ENCODE measurements around the gene TLNRD1. TPM values are rescaled to one million over a fixed set of nuclear protein-coding genes. Genes with fewer than 3 reads are reported as not detected.

TLNRD1 gene
- total RNA-seq, 1 experiment from 2014 or later: 24.3 TPM

DNA sequence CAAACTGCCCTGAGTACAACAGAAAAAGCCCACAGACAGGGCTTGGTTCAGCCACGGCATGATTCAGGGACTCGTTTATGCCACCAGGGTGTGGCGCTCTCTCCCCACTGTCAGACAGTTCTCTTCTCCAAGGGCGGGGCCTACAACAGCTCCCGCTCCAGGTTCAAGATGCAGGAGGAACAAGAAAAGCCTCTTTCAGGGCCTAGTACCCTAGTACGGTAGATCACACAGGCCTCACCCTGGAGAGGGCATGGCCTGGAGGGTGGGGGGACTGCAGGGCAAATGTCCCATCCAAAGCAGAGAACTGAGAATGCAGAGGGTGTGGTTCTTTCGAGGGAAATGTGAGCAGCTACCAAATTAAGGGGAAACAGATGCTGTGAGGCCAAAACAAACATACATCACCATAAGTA lies 23.1 kb upstream of the TLNRD1 start:
- no peak for DNase-seq (ENCODE audit: low read depth)

DNA sequence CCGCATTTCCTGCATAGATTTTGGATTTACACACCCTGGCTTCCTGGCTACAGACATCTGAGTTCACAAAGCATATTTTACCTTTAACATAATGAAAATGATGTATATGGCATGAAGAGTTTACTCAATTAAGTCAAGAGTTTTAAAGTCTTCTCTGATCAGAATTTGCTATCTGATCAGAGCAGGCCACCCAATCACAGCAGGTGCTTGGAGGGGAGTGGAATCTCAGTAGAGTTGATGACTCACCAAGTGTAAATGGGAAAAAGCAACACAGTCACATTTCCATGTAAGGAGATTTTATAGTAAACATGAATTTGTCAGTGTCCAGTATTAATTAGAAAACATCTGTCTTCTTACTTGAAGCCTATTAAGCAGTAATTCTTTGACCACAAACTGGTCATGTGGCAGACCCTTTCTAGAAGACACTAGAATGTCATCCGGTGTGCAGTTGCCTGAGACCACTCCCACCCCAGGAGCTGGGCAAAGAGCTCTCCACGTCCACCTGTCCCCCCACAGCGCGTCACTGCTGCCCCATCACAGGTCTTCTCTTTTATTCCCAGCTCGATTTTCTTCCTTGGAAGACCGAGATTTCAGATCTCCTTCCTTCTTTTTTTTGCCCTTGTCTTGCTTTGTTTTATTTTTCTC lies 21.9 kb upstream of the TLNRD1 start:
- DNase-seq (ENCODE audit: low read depth): no peak

GRCh38 chr15:80979538-80980200 lies 21.1 kb upstream of the TLNRD1 start:
- DNase-seq (ENCODE audit: low read depth): no peak

GRCh38 chr15:80982205-80982604 lies 18.5 kb upstream of the TLNRD1 start:
- no peak for DNase-seq (ENCODE audit: low read depth)

DNA sequence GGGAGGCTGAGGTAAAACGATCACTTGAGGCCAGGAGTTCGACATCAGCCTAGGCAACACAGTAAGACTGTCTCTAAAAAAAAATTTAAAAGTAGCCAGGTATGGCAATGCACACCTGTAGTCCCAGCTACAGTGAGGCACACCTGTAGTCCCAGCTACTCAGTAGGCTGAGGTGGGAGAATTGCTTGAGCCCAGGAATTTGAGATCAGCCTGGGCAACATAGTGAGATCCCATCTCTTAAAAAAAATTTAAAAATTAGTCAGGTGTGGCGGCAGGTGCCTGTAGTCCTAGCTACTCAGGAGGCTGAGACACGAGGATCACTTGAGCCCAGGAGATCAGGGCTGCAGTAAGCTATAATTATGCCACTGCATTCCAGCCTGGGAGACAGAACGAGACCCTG lies 17.9 kb upstream of the TLNRD1 start:
- DNase-seq (ENCODE audit: low read depth): no peak

DNA sequence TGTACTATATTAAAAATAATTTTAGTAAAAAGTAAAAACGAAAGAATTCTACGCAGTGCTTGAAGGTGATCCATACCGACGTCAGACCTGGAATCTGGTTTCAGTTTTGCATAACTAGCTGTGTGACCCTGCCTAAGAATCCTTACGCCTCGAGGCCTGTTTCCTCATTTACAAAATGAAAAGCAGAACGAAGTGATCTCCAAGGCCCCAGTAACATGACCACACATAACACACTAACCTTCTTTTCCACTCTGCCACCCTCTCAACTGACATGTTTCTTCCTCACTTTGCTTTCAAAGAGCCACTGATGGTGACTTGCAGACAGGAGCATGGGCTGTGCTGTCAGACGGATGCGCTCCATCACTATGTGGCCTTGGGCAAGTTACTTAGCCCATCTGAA lies 15.9 kb upstream of the TLNRD1 start:
- DNase-seq (ENCODE audit: low read depth): no peak

DNA sequence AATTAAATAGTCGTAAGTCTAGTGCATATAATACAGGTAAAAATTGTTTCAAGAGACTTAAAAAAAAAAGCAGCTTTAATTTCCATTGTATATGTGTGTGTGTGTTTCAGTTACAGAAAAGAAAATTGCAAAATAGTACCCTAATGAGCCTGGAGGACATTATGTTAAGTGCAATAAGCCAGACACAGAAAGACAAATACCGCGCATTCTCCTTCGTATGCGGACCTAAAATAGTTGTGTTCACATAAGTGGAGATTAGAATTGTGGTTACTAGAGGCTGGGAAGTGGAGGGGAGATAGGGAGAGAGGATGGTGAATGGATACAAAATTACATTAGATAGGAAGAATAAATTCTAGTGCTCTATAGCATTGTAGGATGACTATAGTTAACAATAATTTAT lies 14.7 kb upstream of the TLNRD1 start:
- DNase-seq (ENCODE audit: low read depth): no peak

- no peak for DNase-seq (ENCODE audit: low read depth)
Observed at GRCh38 chr15:80986487-80986886, 14.2 kb upstream of the TLNRD1 start.

DNA sequence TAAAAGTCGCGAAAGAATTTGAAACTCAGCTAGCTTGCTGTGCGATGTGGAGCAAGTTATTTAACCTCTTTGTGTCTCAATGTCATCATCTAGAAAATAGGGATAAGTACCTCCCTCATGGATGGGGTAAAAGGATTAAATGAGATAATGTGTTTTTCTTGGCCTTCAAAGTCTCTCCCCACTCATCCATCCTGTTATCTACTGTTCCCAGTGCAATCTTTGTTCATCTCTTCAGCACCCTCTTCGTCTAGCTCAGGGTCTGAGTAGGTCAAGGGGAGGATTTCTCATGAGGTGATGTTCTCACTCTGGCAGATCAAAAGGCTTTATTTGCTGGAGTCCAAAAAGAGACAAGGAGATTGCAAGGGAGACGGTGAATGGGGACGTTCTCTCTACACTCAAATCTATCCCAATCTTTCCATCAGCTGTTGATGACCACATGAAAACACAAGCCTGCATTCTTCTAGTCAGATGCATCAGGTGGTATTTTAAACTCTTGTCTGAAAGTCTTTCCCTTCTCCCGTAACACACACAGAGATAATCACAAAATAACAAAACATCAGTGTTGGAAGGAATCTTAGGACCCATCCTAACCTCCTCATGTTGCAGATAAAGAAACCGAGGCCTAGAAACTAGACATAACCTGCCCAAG lies 12.5 kb upstream of the TLNRD1 start:
- DNase-seq (ENCODE audit: low read depth): no peak

GRCh38 chr15:80989081-80989517 lies 11.6 kb upstream of the TLNRD1 start:
- no peak for DNase-seq (ENCODE audit: low read depth)

DNA sequence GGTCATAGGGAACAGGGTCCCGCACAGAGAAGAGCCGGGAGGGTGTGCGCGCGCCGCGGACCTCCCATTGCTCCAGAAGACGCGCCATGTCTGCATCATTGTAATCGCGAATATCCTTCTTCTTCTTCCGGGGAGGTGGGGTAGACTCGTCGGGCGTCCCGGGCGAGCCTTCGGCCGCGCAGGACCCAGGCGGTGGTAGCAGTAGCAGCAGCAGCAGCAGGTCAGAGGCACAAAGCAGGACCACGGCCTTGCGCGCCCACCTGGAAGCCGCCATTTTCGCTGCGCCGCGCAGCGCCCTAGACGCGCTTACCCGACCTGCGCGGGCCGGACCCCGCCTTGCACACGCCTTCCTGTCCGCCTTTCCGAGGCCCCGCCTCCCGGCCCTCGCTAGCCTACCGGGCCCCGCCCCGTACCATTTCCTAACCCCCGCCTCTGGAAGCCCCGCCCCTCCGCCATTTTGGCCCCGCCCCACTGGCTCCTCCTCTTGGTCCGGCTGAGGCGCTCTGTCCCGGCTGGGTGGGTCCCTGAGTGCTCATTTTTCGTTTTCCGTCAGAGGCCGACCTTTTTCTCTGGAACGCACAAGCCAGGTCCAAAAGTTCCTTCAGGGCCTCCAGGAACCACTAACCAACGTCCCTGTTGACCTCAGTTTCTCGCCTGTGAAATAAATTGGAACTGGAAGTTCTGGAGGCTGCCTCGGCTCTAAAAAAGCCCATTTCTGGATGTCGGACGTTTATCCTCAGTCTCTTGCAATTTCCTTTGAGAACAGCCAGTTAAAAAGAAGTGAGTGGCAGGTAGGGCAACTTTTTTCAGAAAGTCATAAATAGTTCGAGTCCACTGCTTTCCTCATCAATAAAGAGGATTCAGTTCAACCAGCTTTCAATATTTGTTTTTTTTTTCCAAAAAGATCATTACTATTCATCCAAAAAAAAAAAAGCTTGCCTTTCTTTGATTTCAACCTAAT lies 10.9 kb upstream of the TLNRD1 start, which contains the start of gene MESD:
MESD (minus strand) TSS at position 302 of the 961 bp plus-strand sequence; CDS start at position 274, 28 bp downstream.
- DNase-seq (ENCODE audit: low read depth): peak; percentile 91

DNA sequence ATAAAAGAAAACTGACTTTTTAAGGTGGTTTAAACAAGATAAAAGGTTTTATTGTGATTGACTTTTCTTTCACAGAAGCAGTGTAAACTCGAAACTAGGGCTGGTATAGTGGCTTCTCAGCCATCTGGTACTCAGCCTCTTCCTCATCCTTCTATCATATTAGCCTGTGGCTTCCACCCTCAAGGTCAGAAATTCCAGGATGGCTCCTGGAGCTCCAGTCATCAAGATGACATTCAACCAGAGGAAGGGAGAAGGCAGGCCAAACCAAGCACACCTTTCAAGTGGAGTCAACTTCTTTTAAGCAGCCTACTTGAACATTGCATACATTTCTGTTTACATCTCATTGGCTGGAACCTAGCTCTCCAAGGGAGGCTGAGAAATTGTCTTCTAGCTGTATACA lies 9.8 kb upstream of the TLNRD1 start:
- no peak for DNase-seq (ENCODE audit: low read depth)

DNA sequence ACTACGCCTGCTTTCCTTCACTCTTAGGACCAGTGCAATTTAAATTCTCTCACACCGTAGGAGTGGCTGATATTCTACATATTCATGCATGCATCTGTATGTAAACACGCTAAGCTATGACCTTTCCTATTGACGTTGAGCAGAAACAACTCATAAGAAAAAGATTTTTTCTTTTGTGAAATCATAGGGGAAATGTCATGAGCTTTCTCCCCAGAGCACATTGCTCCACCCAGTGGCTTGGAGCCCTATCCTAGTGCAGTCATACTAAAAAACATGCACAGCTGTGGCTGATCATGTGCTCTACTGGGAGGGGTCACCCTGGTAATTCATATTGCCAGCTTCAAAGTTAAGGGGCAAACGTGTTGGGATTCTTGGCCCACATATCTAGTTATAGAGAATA lies 9.3 kb upstream of the TLNRD1 start:
- peak; percentile 83 for DNase-seq (ENCODE audit: low read depth)

GRCh38 chr15:80992006-80992405 lies 8.7 kb upstream of the TLNRD1 start:
- DNase-seq (ENCODE audit: low read depth): no peak

DNA sequence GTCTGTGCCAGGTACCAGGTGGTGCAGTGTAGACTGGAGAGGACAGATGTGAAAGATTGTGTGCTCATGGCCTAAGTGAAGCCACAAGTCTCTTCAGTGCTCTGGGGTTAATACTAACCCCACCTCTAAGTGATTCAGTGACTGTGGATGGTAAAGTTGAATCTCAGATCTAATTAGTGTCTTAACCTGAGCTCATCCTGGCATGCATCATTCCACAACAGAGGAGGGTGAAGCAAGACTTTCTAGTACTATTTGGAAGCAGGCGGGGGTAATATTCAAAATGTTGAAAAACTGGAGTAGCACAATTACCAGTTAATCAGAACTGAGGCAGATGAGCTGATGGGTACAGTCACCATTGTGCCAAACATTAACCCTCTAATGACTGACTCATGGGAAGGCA lies 8.3 kb upstream of the TLNRD1 start:
- DNase-seq (ENCODE audit: low read depth): no peak

DNA sequence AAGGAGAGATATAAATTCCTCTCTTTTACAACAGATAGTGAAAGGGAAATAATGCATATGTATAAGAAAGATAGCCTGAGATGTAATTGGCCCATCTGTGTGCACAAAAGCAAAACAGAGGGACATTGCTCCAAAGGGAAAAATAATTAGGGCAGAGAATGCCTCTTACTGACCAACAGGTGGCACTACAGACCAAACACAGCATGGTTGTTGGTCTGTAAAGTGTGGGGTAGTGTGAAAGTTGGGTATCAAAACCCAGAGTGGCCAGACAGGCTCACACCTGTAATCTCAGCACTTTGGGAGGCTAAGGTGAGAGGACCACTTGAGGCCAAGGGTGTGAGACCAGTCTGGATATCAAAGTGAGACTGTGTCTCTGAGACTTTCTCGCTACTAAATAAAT lies 4.5 kb upstream of the TLNRD1 start:
- no peak for DNase-seq (ENCODE audit: low read depth)

- no peak for DNase-seq (ENCODE audit: low read depth)
Observed at GRCh38 chr15:80997692-80998091, 3.0 kb upstream of the TLNRD1 start.

- DNase-seq (ENCODE audit: low read depth): no peak
Observed at GRCh38 chr15:80998251-80998650, 2.5 kb upstream of the TLNRD1 start.

DNA sequence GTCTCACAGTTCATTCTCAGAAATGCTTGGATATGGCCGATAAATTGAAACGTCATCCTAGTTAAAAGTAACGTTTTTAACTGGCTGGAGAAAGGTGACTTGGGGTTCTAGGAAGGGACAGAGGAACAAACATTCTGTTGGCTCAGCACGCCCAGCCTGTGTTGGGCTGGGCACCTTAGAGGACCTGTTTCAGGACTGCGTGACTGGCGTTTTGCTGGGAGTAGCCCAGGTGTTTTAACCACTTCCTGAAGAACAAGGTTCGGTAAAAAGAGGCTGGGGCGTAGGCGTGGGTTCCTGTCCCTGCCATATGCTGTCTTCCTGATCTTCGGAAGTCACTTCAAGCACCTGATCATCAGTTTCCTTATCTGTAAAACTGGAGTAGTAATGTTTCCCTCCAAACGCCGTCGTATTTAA lies 1.1 kb upstream of the TLNRD1 start:
- no peak for DNase-seq (ENCODE audit: low read depth)

- DNase-seq (ENCODE audit: low read depth): no peak
Observed at GRCh38 chr15:81000144-81000623, 539 bp upstream of the TLNRD1 start.

Measured in LHCN-M2 (cell line).